ENCODE measurements around the gene NKIRAS1.

NKIRAS1 gene

GRCh38 chr3:23843869-23844268 lies 72.9 kb downstream of the NKIRAS1 start:
- Histone ChIP-seq H3K23ac (ENCODE audit: low read length in 2 of 2) (no peak overlapping the region), H2AFZ (ENCODE audit: low read depth, low read length) (no peak overlapping the region), H3K9ac (ENCODE audit: low read length) (no peak overlapping the region), H4K8ac (ENCODE audit: low read length) (no peak overlapping the region), H2BK15ac (ENCODE audit: low read depth, poor library complexity, severe bottlenecking) (no peak overlapping the region), H4K91ac (ENCODE audit: low read length) (no peak overlapping the region), H3K27me3 (ENCODE audit: control insufficient read depth in 1 of 2, insufficient read depth in 1 of 2, low read length in 2 of 2) (no peaks in the 10 kb centered on the region), H3K9me3 (ENCODE audit: control insufficient read depth, low read length) (no peaks in the 10 kb centered on the region), H2BK12ac (ENCODE audit: low read length in 2 of 2) (no peak overlapping the region), H2BK5ac (ENCODE audit: low read depth, low read length, poor library complexity, severe bottlenecking) (no peak overlapping the region), H3K27ac (ENCODE audit: low read length, poor library complexity, severe bottlenecking) (no peak overlapping the region), H2AK5ac (ENCODE audit: low read length, severe bottlenecking) (no peak overlapping the region), H3K36me3 (ENCODE audit: control insufficient read depth in 1 of 2, insufficient read depth in 2 of 2, low read depth in 1 of 2, low read length in 2 of 2) (peaks cover 0 to 4% of the 10 kb centered on the region in 2 experiments), H3K4me3 (ENCODE audit: insufficient read depth in 1 of 2, low read depth in 1 of 2, low read length in 2 of 2) (no peak overlapping the region), H3K79me1 (replicated peaks; ENCODE audit: low read length, poor library complexity, severe bottlenecking) (peaks cover 22% of the 10 kb centered on the region), H3K18ac (ENCODE audit: low read depth in 1 of 2, low read length in 2 of 2) (no peak overlapping the region), H3K14ac (ENCODE audit: low read length in 2 of 2) (no peak overlapping the region), H3K4ac (ENCODE audit: low read depth in 1 of 2, low read length in 2 of 2) (no peak overlapping the region), H3K4me1 (ENCODE audit: control insufficient read depth, insufficient read depth, low read depth, low read length) (peaks cover 2% of the 10 kb centered on the region), H3K4me2 (ENCODE audit: low read length, poor library complexity, severe bottlenecking) (no peak overlapping the region), H2BK120ac (ENCODE audit: low read depth, low read length) (no peak overlapping the region)
- WGBS: no CpG with 5 or more reads among the region's 3 CpGs
- DNase-seq: no peak

Data from mesenchymal stem cell (in vitro differentiated cells and primary cell).